Astrocyte of the spinal cord (primary cell): Measurements from ENCODE around the gene MYBPH.

Experiments
- DNase-seq: peaks from one replicate; pipeline ENCODE4 v3.0.0; 2011; ENCODE audit warnings: low read depth, low spot score
- H3K4me3 ChIP-seq: 2 replicates; pipeline ENCODE4 v1.5.1; 2011; ENCODE audit warnings: low read depth, mild to moderate bottlenecking, low read length, moderate library complexity
- CTCF ChIP-seq: IDR thresholded peaks from 2 replicates; pipeline ENCODE4 v1.5.1; 2012; ENCODE audit warnings: low read depth, mild to moderate bottlenecking, low read length, inconsistent platforms
- in situ Hi-C: cut with HindIII; loops from 2 replicates; pipeline ENCODE4 v1.10.0; 2017; ENCODE audit warnings: low sequenced_read_pairs

MYBPH gene

GRCh38 chr1:203147376-203147775, 28.2 kb downstream of the MYBPH start:
- H3K4me3 ChIP-seq: no peak overlapping the region
- in situ Hi-C loops: no loop called here
- no peak for TF ChIP-seq CTCF
- no peak for DNase-seq

GRCh38 chr1:203146537-203146936, 29.1 kb downstream of the MYBPH start:
- in situ Hi-C loops: no loop called here
- no peak for DNase-seq
- H3K4me3 ChIP-seq: no peak overlapping the region
- TF ChIP-seq CTCF: no peak

GRCh38 chr1:203146042-203146369, 29.6 kb downstream of the MYBPH start:
- in situ Hi-C loops: no loop called here
- no peak for TF ChIP-seq CTCF
- no peak for DNase-seq
- H3K4me3 ChIP-seq: no peak overlapping the region

GRCh38 chr1:203145321-203146041, 30.1 kb downstream of the MYBPH start:
- TF ChIP-seq CTCF: no peak
- DNase-seq: no peak
- in situ Hi-C loops: no loop called here
- no peak overlapping the region for H3K4me3 ChIP-seq

- no peak for TF ChIP-seq CTCF
- H3K4me3 ChIP-seq: no peak overlapping the region
- no peak for DNase-seq
- in situ Hi-C loops: no loop called here
These were observed 31.0 kb downstream of the MYBPH start for GRCh38 chr1:203144661-203145060.

GRCh38 chr1:203143641-203144040, 32.0 kb downstream of the MYBPH start:
- in situ Hi-C loops: no loop called here
- no peak overlapping the region for H3K4me3 ChIP-seq
- DNase-seq: no peak
- no peak for TF ChIP-seq CTCF
